ENCODE data around the gene NOP9. TPM values are rescaled to one million over a fixed set of nuclear protein-coding genes. Genes with fewer than 3 reads are reported as not detected.

The NOP9 gene
- total RNA-seq, 2 donors from 2014 or later: 21.2 to 22.9 TPM

DNA sequence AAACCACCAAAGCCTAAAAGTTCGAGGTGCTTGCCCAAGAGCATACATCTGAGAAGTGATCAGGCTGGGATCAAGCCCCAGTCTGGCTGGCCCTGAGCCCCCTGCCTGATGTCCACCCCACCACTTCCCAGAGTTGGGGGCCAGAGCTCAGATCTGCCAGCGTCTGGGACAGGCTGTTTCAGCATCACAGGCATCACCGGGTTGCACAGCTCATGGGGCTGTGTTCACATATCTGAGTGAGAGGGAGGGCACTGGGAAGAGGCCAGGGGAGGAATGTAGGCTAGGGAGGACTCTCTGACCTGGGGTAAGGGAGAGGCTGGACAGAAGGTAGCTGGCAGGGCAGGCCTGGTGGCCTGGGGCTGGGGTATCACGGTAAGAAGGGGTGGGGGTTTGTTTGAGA is 42.7 kb upstream of the NOP9 start:
- Histone ChIP-seq H3K4me1 (replicated peaks) (no peaks in the 10 kb centered on the region), H3K36me3 (no peaks in the 10 kb centered on the region), H3K9me3 (no peaks in the 10 kb centered on the region), H3K4me3 (no peak overlapping the region), H3K27me3 (replicated peaks; ENCODE audit: insufficient read depth) (no peaks in the 10 kb centered on the region), H3K27ac (no peak overlapping the region)
- no peak for DNase-seq (ENCODE audit: low spot score)
- intact Hi-C loops (cut with DNase I): no loop called here
- TF ChIP-seq CTCF (IDR thresholded peaks at IDR 0.05): no peak
- TF ChIP-seq POLR2AphosphoS5 (IDR thresholded peaks at IDR 0.05): no peak
- no peak for TF ChIP-seq POLR2A (IDR thresholded peaks at IDR 0.05)
- WGBS: 88% methylated on average over 4 of the region's 4 CpGs

GRCh38 chr14:24258119-24258518 is 41.5 kb upstream of the NOP9 start:
- no peaks in the 10 kb centered on the region for H3K4me1 ChIP-seq (replicated peaks)
- 88% methylated on average over 9 of the region's 9 CpGs for WGBS
- H3K27me3 ChIP-seq (replicated peaks; ENCODE audit: insufficient read depth): no peaks in the 10 kb centered on the region
- no peaks in the 10 kb centered on the region for H3K9me3 ChIP-seq
- no peaks in the 10 kb centered on the region for H3K36me3 ChIP-seq
- no peak overlapping the region for H3K27ac ChIP-seq
- H3K4me3 ChIP-seq: no peak overlapping the region
- DNase-seq (ENCODE audit: low spot score): no peak
- TF ChIP-seq POLR2A (IDR thresholded peaks at IDR 0.05): no peak
- no peak for TF ChIP-seq CTCF (IDR thresholded peaks at IDR 0.05)
- no peak for TF ChIP-seq POLR2AphosphoS5 (IDR thresholded peaks at IDR 0.05)
- intact Hi-C loops (cut with DNase I): no loop called here

DNA sequence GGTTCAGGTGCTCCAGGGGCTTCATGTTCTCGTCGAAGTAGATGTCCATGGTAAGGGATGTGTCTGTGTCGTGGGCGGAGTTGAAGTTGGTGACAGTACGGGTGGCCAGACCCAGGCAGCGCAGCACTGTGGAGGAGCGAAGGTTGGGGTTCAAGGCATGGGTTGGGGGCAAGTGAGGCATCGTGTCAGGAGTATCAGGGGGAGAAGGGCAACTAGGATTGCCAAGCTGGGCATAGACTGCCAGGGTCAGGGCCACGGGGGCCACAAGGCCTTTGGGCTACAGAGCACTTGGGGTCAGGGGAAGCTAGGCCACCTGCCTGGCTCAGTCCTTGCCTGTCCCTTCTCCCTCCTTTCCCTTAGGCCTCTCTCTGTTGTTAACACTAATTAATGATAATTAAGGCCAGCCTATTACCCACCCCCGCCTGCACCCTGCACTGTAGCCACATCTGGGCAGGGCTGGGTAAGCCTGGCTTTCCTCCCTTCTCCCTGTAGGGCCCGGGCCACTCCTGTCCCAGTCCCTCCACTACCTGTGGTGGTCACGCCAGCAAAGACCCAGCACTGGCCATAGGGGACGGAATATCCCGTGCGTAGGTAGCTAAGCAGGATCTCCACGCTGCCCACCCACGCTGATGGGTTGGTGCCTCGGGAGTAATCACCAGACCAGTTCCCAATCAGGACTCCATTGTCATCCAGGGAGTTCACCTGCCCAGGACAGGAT is 40.9 kb upstream of the NOP9 start:
- no peak for DNase-seq (ENCODE audit: low spot score)
- no peak for TF ChIP-seq CTCF (IDR thresholded peaks at IDR 0.05)
- TF ChIP-seq POLR2AphosphoS5 (IDR thresholded peaks at IDR 0.05): no peak
- TF ChIP-seq POLR2A (IDR thresholded peaks at IDR 0.05): no peak
- peak overlapping the region in 1 of 2 donors; percentile 15 for H3K27ac ChIP-seq
- H3K36me3 ChIP-seq: no peaks in the 10 kb centered on the region
- H3K27me3 ChIP-seq (replicated peaks; ENCODE audit: insufficient read depth): no peaks in the 10 kb centered on the region
- no peak overlapping the region for H3K4me3 ChIP-seq
- H3K9me3 ChIP-seq: no peaks in the 10 kb centered on the region
- 76% methylated on average over 18 of the region's 18 CpGs for WGBS
- no peaks in the 10 kb centered on the region for H3K4me1 ChIP-seq (replicated peaks)
- intact Hi-C loops (cut with DNase I): no loop called here

DNA sequence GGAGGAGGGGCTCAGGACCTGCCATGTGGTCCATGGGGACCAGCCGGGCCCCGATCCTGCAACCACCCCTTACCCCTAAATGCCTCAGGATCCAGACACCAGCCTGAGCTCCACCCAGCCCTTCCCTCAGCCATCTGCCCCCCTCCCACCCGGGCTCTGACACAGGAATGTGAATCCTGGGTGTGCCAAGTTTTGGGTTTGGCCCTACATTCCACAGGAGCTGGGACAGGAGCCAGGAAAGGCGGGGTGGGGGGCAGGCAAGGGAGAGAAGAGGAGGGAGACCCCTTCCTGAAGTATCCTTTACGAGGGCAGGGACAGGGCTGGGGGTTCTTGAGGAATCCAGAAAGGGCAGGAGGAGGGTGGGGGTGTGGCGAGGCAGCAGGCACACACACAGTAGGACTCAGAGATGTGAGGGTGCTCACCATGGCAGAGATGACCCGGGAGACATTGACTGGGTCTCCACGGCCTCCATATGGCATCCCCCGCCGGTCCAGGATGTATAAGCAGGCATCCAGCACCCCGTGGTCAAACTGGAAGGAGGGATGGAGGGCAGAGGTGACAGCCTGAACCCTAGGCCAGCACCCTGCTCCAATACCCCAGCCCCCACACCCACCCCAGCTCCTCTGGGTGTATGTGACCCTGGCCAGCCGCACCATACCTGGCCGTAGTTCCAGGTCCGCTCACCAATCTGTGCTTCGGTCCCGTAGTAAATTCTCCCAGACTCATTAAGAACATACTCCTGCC is 40.2 kb upstream of the NOP9 start:
- peak; percentile 29 for DNase-seq (ENCODE audit: low spot score)
- H3K27ac ChIP-seq: peak overlapping the region; percentile 15 to 34
- 61% methylated on average over 16 of the region's 16 CpGs for WGBS

More for the DNA sequence above, 40.2 kb upstream of the NOP9 start:
- Histone ChIP-seq H3K9me3 (no peaks in the 10 kb centered on the region), H3K4me3 (no peak overlapping the region), H3K36me3 (no peaks in the 10 kb centered on the region), H3K27me3 (replicated peaks; ENCODE audit: insufficient read depth) (no peaks in the 10 kb centered on the region), H3K4me1 (replicated peaks) (no peaks in the 10 kb centered on the region)
- intact Hi-C loops (cut with DNase I): no loop called here
- TF ChIP-seq POLR2A (IDR thresholded peaks at IDR 0.05): no peak
- TF ChIP-seq CTCF (IDR thresholded peaks at IDR 0.05): no peak
- TF ChIP-seq POLR2AphosphoS5 (IDR thresholded peaks at IDR 0.05): no peak
